NCI-H524 treated with DMSO at 0.1 percent for 48 hours (cell line): ENCODE measurements around the gene TMEM117.

Source experiments
- DNase-seq: peaks from one replicate; lab custom pipeline; 2025; lab: John Stamatoyannopoulos, UW

Gene TMEM117

DNA sequence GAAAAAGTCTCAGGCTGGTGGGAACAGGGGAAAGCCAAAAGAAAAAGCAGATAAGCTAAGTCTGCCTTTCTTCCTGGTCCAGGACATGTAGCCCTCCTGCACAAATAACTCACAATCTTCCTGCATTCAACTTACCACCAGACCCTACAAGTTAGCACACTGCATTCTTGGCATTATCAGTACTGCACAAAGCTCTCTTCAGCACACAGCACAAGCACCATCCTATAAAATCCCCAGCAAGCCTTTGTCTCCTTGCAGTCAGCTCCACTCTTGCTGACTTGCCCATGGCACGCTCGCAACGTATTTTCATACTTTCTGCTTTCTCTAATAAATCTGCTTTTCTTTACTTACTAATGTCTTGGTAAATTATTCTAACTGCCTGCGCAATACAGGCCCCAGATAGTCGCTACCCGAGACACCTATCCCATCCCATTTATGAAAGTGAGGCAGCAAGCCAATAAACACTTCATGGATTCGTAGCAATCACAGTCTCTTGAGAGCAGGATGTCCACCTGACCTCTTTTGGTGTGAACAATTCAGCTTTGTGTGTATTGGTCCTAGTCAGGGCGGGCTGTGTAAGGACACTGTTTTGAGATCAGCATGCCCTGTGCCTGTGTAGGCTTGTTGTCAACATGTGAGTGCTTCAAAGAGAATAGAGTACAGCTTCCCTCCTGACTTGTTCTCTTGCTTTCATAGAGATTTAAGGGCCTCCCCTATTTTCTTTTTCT is 49.0 kb downstream of the TMEM117 start:
- DNase-seq, result no peak

DNA sequence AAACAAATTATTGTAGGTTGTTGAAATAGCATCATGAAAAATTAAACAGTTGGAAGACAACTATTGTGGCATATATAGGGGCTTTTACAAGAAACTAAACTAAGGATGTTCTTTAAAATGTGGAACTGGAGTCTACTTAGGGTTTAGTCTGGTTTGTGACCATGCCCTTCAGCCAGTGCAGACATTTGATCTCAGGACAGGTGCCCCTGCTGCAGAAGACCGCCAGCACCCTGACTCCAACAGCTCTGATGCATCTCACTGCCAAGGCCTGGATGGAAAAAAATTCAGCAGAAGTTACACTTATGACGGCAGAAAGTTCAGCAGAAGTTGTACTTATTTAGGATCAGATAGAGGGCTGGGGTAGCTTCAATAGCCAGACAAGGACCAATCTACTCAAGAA is 51.5 kb downstream of the TMEM117 start:
- no peak for DNase-seq

DNA sequence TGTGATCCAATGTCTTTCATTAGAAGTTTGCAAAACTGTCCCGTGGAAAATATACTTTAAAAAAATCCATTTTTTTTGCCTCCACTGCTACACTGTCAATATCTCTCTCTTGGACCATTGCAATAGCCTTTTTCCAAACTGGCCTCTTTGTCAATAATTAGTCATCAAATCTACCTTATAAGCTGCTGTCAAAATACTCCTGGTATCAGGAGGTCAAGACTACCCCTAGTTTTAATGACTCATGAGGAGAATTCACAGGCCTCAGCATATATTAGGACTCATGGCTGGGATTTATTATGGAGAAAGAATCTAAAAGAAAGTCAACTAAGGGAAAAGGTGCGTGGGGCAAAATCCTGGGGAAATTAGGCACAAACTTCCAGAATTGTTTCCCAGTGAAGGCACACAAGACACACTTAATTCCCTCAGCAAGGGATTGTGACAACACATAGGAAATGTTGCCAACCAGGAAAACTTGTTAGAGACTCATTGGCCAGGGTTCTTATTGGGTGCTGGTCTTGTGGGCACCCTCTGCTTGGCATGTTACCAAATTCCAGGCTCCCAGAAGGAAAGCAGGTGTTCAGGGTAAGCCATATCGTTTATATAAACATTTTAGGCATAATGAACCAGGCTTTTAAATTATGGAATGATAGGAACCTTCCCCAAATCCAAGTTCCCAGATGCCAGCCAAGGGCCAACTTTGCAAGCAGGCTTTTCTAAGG is 56.1 kb downstream of the TMEM117 start:
- DNase-seq, result no peak

DNA sequence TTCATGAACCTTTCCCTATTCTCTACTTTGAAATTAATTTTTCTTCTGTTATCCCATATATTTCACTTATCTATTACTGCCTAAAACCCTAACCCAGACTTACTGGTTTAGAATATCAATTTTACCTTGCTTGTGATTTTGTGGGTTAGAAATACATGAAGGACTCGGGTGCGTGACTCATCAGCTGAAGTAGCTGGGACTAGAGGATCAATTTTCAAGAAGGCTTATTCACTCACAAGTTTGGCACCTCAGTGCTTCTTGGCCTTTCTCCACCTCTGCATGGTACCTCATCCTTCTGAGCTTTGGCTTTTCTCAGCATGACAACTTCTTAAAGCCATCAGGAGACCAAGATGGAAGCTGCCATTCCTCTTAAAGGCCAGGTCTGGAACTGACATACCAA is 57.8 kb downstream of the TMEM117 start:
- DNase-seq, result no peak

DNA sequence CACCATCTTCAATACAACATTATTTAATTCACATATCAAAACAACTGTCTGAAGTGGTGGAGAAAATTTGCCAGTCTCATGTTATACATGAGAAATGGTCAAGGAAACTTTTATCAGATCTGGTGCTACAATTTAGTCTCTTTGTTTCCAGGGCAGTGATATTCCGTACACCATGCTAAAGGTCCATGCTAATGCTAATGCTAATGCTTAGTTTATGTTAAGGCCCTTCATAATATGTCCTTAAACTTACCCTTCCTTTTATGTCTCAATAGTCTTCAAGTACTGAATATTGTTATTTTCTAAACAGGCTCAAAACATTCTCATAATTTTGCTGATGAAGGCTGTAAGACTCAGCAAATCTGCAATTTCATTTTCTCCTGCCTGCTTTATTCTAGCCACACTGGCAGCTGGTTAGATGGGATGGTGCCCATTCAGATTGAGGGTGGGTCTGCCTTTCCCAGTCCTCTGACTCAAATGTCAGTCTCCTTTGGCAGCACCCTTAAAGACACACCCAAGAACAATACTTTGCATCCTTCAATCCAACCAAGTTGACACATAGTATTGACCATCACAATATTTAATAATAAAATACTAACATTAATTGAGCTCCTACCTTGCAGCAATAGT is 59.8 kb downstream of the TMEM117 start:
- DNase-seq, result no peak

DNA sequence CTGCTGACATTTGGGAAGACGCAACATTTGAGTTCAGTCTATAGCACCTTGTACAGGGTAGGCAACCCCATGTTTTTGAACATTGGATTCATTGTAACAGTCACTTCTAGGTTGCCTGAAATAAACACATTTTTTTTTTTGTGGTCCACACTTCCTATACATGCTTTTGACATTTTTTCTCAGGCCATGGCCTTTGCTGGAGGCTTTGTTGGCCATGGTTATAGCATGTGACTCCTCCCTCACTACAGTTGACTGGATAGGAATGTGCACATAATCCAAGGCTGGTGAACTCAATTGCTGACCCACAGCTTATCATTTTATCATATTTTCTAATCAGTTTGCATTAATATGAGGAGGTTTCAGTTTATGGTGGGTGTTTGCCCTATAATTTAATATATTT is 60.6 kb downstream of the TMEM117 start:
- DNase-seq, result no peak

DNA sequence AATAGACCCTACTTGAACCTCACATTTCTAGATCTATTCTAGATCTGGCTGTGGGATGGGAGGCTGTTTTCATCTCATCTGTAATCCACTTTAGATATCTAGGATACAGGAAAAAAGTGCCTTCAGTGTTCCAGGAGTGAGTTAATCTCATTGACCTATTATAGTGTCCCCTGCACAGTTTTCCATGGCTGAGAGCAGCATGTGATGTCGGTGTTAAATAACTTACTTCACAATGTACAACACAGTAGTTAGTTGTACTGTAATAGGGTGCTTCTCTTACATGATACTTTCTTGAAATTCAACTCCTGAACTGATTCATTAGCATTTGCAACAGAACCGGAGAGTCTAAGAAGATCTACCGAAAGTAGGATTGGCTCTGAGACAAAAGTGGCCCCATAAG is 62.6 kb downstream of the TMEM117 start:
- DNase-seq, result no peak

DNA sequence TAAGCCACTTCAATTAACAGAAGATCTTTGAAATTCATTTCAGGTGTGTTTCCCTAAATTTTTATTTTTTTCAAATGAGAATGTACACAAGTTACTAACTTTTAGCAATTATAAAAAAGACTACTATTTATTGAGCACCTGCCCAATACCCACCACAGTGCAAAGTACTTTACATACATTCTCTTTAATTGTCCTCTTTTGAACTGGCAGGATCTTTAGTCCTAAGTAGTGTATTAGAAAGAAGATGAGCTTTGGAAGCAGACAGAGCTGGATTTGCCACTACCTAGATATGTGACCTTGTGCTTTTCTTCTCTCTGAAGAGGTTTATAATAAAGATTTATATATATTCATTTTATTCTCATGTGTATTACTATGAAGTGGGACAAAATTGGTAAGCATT is 63.7 kb downstream of the TMEM117 start:
- no peak for DNase-seq

DNA sequence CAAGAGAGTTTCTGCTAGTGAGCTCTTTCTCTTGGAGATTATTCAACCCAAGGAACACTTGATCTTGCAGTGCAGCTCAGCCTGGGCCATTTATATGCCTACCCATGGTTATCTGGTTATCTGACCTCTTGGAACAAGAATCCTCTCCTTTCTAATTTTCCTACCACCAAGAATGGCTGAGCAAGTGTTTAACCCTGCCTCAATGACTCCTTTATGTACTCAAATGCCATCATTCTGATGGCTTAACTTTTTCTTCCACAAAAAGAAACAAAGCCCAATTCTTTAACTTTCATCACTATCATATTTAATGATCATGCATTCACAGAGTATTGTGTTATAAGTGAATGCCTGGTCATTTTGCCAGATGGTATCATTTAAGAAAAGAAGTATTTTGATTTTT is 67.8 kb downstream of the TMEM117 start:
- no peak for DNase-seq

DNA sequence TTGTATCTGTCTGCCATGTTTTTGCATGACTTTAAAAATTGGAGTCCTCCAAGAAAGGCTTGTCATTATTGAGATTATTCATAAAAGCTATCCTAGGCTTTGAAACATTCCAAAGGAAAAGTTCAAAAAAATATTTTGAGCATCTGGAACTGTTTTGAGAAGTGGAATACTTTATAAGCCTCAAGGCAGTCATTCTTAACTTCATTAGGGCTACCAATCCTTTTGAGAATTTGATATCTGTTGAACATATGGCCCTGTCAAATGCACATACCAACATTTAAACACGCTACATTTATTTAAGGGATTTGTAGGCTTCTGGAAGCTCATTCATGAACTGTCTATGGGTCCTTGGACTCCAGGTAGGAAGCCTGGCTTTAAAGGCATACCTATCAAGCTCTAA is 77.0 kb downstream of the TMEM117 start:
- DNase-seq, result no peak

DNA sequence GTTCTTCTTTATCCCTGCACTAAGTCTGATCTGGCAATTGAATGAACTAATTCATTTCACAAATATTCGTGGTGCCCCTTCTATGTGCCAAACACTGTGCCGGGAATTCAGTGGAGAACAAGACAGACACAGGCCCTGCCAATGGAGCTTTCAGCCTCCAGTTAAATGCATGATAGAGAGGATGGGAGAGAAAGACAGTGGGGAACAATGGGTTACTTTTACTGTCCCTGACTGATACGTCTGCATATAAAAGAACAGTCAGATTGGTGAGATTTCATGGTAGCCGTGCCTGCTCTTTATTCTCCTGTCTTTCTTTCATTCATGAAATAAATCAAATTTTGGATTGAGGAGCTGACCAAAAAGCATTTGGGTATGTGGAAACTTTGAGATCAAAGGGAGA is 78.5 kb downstream of the TMEM117 start:
- DNase-seq, result no peak

DNA sequence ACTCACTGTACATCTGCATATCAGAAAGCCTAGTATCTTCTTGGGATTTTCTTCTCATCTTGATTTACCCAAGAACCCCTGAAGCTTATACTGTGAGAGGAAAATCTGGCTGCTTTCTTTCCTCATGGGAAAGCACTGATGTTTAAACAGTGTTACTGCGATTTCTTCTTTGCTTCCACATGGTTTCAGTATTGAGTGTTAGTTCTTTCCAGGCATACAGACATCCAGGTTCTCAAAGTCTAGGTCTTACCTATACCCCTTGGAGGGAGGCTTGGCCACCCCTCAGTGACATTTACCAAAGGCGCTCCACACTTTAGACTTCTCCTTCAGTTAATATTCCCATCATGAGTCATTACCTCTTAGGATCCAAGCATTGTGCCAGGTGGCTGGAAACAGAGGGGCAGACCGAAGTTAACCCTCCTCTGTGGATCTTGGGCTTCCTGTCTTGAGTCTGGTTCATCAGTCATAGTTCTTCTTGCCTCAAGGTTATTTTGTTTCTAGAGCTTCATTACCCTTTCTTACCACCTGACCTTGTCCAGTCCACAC is 79.1 kb downstream of the TMEM117 start:
- no peak for DNase-seq

DNA sequence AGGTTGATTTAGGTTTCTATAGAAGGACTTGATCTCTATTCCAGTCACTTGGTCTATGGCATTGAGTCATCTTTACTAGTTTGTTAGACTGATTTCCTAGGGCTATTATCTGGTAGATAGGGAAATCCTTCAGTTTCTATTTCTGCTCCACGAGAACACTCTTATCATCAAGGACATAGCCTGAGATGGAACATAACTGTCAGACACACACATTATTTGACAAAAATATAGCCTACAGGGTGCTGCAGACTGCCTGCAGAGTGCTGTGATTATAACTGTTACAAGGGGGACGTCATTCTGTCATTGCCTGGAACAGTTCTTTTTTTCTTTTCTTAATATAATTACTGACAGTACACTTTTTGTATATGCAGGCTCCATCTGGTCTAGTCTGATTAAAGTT is 82.0 kb downstream of the TMEM117 start:
- no peak for DNase-seq

DNA sequence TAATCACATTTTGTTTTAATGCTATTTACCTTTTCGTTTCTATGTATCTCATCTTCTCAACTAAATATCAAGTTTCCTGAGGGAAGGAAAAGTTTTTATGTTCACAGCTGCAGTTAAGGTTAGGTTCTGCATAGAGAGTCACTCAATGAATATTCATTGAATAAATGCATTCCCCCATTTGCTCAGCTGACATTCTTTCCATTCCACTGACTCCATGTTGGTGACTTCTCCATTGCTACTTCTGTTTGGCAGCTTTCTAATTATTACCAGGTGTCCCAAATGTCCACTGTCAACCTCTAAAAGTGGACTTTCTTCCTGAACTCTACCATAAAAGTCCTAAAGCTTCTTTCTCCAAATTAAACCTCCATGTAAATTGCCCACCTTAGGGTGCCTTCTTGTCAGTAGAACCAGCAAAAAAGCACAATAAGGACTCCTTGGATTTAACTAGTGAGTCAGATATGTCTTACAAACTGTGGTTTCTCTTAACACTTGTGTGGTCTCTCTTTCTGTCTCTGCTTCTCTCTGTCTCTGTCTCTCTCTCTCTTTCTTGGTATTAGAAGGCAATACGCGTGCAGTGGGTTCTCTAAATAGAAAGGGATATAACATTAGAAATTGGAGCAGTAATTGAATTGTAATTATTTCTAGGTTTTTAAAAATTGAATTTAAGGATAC is 85.9 kb downstream of the TMEM117 start:
- no peak for DNase-seq

DNA sequence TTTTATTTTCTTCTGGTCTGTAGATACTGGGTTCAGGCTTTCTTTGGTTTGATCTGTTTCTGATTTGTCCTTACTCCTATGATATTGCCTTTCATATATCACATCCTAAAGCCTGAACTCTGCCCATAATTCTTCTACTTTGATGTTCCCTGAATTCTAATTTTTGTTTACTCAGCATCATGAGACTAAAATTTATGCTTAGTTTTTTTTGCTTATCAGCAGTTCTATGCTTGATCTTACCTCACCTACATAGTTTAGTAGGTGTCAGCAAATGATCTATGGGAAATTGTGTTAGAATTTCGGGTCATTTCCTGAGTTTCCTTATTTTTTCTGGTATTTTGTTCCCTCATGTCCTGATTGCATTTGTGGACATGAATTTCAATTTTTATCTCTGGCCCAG is 94.2 kb downstream of the TMEM117 start:
- no peak for DNase-seq

DNA sequence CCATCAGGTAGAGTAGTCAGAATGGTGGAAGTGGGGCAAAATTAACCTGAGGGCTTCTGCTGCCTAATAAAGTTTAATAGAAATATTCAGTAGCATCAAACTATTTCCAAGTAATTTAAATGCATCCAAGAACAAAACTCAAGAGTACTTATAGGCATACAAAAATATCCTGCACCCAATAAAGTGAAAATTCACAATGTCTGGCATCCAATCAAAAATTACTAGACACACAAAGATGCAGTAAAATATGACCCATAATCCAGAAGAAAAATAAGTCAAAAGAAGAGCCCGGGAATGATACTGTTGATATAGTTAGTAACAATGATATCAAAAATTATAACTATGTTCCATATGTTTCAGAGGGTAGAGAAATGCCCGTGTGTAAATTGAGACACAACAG is 95.3 kb downstream of the TMEM117 start:
- DNase-seq, result no peak

DNA sequence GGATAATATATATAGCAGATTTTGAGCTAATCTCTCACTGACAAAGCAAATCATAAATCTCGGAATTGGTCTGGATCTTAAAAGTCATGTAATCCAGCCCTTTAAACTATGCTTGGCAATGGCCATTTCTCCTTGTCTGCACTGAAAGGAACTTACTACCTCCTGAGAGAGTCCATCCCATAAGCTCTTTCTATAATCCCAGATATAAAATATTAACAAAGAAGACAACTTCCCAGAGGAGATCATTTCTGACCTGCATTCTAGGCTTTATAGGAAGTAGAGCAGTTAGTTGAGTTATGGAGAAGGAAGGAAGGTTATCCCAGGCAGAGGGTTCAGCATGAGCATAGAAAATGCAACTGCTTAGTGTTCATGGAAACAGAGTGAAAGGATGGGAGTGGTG is 99.7 kb downstream of the TMEM117 start:
- no peak for DNase-seq

DNA sequence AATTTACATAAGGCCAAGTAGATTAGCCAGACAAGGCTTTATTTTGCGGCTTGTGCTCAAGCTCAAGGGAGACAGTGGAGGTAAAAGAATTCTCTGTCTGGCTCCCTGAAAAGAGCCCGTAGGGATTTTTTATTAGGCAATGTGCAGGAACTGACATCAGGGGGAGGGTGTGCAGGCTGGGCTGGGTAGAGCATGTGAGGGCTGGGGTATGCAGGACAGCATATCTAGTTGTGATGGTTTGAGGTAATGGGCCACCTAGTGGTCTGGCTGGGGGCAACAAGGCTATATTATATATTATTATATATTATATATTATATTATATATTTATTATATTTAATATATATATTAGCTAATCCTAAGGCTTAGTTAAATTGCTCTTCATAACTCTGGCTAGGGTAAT is 102.1 kb downstream of the TMEM117 start:
- DNase-seq, result no peak

DNA sequence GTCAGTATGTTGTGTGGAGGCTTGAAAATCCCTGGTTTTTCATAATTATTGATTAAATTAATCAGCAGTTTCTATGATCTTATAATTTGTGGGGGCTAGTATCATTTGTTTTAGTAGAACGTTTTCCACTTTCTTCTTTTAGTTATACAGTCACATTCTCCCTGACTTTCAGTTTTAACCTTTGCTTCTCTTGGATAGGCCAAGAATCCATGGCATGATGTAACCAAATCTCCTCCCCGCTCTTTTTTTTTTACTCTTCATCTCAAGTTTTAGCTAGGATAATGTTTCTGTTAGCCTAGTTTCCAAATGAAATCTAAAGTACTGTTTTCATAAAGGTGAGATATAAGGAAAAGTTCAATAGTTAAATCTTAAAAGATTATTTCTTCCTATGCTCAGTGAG is 106.5 kb downstream of the TMEM117 start:
- no peak for DNase-seq

DNA sequence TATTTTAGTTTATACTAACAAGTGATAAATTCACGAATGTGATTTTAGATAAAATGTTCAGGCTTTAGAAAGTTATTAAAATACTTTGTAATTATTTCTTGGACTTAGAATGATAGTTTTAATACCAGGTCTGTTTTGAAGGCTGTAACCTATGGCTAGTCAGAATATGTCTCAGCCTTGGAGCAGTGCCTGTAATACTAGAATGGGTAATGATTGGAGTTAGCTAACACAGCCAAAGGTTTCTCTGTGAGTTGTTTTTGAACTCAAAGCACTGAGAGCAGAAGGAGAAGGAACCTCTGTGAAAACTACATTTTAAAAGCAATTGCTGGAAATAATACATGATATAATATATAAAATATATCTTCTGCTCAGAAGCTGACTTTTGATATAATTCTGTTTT is 110.1 kb downstream of the TMEM117 start:
- no peak for DNase-seq

DNA sequence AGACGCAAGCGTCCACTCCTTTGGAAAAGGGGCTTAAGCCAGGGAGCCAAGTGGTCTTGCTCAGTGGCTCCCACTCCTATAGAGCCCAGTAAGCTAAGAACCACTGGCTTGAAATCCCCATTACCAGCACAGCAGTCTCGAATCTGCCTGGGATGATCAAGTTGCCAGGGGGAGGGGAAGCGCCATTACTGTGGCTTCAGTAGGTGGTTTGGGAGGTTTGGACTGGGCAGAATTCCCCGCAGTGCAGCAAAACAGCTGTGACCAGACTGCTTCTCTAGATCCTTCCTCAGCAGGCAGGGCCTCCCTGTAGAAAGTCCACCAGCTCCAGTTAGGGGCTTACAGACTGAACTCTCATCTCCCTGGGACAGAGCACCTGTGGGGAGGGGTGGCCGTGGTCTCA is 115.4 kb downstream of the TMEM117 start:
- DNase-seq, result no peak

DNA sequence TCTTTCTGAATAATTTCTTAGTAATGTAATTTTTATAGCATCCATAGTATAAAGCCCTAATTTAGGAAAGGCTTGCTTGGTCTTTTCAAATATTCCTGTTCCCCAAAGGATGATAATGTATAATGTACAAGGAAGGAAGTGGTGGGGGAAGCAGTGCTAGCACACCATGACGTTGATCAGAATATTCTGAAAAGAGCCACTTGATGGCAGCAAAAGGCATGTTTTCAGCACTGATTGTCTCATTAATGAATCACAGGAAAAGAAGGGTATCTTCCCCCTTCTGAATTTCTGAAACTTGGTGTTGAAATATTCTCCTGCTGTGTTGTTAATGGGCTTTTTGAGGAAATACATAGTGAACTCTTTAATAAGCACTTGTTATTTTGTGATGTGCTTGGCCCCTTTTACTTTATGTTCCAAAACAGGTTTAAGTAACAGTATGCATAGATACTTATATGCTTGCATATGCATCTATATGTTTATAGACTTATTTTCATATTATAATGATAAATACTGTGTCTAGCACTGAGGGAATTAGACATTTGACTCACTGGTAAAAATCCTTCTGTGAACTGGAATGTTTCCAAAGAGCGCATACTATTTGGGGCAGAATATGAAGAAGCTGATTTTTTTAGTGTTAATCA is 122.0 kb downstream of the TMEM117 start:
- no peak for DNase-seq
